Stimulated activated CD4-positive, alpha-beta T cell treated with anti-CD3 and anti-CD28 coated beads, Interleukin-2, amount 100 ng/mL, for 4 hours (primary cell): ENCODE measurements around the gene TNS2.

Source experiments
- DNase-seq: peaks from one replicate; pipeline ENCODE4 v3.0.0-alpha.2; 2020; ENCODE audit warnings: low read depth

Gene TNS2

DNA sequence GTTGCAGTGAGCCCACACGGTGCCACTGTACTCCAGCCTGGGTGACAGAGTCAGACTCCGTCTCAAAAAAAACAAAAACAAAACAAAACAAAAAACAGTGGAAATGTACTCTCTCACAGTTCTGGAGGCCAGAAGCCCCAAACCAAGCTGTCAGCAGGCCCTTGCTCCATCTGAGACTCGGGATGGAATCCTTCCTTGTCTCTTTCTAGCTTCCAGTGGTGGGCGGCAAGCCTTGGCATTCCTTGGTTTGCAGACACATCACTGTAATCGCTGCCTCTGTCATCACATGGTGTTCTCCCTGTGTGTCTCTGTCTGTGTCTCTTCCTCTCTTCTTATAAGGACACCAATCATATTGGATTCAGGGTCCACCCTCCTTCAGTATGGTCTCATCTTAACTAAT, 6.4 kb downstream of the TNS2 start:
- no peak for DNase-seq

DNA sequence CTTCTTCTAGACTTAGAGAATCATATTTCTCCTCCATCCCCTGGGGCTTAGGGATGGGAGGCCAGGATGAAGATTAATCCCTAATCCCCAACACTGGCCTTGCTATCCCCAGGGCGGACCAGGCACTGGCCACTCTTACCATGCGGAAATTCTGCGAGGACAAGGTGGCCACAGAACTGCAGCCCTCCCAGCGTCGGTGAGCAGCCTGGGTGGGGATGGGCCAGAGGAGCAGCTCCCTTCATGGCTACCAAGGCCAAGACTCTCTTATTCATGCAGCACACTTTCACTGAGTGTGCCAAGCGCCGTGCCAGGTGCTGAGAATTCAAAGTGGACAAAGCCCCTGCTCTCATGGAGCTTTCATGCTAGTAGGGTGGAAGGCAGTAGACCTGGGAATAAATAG, 7.0 kb downstream of the TNS2 start:
- no peak for DNase-seq

DNA sequence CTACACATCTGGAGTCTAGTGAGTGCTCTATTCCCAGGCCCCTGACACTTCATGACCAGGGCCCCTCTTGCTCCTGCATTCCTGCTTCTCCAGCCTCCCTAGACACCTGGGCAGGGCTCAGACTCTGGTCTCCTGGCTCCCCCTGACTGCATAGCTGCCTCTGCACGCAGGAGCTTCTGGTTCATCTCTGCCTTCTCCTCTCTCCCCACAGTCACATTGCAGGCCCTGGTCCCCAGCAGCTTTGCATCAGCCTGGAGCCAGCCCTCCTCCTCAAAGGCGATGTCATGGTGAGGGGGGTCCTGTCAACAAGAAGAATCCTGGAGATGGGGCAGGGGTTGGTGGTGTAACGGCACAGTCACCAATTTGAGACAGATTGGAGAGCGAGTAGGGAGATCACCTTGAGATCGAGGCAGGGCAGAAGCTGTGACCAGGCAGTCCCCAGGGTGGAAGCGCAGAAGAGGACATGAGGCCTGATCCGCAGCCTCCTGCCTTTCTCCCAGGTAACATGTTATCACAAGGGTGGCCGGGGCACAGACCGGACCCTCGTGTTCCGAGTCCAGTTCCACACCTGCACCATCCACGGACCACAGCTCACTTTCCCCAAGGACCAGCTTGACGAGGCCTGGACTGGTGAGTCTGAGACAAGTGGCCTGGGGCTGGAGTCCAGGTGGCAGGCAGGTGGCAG, 8.1 kb downstream of the TNS2 start:
- no peak for DNase-seq

DNA sequence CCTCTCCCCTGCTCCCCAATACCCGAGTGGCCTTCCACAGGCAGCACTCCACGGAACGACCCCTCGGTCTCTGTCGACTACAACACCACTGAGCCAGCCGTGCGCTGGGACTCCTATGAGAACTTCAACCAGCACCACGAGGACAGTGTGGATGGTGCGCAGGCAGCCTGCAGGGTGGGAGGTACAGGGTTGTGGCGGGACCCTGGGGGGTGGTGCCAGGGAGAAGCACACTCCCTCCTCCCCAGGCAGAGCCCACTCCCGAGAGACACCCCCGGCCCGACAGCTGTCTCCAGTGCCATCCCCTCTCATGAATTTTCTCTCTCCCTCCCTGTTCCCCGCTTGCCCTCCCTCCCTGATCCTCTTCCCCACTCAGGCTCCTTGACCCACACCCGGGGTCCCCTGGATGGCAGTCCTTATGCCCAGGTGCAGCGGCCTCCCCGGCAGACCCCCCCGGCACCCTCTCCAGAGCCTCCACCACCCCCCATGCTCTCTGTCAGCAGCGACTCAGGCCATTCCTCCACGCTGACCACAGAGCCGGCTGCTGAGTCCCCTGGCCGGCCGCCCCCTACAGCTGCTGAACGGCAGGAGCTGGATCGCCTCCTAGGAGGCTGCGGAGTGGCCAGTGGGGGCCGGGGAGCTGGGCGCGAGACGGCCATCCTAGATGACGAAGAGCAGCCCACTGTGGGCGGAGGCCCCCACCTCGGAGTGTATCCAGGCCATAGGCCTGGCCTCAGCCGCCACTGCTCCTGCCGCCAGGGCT, 9.0 kb downstream of the TNS2 start:
- DNase-seq: no peak

DNA sequence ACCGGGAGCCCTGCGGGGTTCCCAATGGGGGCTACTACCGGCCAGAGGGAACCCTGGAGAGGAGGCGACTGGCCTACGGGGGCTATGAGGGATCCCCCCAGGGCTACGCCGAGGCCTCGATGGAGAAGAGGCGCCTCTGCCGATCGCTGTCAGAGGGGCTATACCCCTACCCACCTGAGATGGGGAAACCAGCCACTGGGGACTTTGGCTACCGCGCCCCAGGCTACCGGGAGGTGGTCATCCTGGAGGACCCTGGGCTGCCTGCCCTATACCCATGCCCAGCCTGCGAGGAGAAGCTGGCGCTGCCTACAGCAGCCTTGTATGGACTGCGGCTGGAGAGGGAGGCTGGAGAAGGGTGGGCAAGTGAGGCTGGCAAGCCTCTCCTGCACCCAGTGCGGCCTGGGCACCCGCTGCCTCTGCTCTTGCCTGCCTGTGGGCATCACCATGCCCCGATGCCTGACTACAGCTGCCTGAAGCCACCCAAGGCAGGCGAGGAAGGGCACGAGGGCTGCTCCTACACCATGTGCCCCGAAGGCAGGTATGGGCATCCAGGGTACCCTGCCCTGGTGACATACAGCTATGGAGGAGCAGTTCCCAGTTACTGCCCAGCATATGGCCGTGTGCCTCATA, 9.7 kb downstream of the TNS2 start:
- DNase-seq: no peak

DNA sequence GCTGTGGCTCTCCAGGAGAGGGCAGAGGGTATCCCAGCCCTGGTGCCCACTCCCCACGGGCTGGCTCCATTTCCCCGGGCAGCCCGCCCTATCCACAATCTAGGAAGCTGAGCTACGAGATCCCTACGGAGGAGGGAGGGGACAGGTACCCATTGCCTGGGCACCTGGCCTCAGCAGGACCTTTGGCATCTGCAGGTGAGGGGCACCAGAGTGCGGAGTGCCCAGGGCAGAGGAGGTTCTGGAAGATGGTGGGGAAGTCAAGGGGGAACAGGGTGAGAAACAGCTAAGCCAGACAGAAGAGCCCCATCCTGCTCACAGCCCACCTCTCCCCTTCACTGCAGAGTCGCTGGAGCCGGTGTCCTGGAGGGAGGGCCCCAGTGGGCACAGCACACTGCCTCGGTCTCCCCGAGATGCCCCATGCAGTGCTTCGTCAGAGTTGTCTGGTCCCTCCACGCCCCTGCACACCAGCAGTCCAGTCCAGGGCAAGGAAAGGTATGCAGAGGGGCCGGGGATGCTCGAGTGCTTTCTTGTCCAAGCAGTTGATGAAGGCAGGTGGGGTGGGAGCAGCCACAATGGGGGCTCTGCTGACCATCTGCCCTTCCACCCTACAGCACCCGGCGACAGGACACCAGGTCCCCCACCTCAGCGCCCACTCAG, 10.3 kb downstream of the TNS2 start:
- no peak for DNase-seq

DNA sequence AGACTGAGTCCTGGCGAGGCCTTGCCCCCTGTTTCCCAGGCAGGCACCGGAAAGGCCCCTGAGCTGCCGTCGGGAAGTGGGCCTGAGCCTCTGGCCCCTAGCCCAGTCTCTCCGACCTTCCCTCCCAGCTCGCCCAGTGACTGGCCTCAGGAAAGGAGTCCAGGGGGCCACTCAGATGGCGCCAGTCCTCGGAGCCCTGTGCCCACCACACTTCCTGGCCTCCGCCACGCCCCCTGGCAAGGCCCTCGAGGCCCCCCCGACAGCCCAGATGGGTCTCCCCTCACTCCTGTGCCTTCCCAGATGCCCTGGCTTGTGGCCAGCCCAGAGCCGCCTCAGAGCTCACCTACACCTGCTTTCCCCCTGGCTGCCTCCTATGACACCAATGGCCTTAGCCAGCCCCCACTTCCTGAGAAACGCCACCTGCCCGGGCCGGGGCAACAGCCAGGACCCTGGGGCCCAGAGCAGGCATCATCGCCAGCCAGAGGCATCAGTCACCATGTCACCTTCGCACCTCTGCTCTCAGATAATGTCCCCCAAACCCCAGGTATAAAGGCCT, 10.9 kb downstream of the TNS2 start:
- DNase-seq: no peak

DNA sequence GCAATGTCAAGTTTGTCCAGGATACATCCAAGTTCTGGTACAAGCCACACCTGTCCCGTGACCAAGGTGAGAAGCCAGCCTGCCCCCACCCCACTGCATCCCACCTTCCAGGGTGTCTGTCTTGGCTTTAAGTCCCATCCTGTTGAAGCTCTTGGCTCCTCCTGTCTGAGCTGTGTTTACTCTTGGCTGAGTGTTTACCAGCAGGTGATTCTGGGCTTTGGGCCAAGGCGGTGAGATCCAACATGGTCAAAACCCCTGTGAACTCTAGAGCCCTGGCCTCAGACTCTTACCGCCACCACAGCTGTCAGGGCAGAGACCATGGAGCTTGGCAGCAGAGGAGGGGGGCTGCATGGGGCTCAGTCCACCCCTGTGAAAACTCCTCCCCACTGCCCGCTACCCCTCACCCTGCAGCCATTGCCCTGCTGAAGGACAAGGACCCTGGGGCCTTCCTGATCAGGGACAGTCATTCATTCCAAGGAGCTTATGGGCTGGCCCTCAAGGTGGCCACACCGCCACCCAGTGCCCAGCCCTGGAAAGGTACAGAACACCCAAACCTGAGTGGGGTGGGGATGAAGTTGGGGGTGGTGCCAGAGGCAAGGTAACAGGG, 11.6 kb downstream of the TNS2 start:
- DNase-seq: no peak

DNA sequence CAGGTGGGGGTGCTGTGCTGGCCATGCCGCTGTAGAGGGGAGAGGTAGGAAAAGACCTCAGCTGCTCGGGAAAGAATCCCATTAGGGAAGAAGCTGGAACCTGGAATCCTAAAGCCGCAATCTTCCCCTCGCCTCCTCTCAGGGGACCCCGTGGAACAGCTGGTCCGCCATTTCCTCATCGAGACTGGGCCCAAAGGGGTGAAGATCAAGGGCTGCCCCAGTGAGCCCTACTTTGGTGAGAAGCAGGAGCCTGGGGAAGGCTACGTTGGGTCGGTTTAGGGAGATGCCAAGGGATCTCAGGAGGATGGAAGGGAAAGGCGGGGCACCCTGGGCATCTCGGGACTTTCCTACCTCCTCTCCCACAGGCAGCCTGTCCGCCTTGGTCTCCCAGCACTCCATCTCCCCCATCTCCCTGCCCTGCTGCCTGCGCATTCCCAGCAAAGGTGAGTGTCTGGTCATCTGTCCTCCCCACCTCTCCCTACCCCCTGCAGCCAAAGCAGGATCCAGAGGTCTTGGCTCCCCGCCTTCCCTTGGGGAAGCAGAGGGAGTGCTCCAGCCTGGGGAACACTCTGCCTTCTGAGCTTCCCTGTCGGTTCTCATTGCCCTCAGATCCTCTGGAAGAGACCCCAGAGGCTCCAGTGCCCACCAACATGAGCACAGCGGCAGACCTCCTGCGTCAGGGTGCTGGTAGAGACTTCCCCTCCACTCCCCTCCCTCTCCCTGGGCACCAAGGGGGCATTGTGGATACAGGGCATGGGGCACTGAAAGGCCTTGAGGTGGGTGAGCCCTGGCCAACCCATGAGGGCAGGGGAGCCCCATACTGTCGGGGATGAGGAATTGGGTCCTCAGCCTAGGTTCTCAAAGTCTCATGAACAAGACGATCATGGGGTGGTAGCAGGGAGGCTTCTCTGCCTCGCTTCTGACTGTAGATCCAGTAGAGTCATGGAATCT, 12.4 kb downstream of the TNS2 start:
- DNase-seq: no peak

DNA sequence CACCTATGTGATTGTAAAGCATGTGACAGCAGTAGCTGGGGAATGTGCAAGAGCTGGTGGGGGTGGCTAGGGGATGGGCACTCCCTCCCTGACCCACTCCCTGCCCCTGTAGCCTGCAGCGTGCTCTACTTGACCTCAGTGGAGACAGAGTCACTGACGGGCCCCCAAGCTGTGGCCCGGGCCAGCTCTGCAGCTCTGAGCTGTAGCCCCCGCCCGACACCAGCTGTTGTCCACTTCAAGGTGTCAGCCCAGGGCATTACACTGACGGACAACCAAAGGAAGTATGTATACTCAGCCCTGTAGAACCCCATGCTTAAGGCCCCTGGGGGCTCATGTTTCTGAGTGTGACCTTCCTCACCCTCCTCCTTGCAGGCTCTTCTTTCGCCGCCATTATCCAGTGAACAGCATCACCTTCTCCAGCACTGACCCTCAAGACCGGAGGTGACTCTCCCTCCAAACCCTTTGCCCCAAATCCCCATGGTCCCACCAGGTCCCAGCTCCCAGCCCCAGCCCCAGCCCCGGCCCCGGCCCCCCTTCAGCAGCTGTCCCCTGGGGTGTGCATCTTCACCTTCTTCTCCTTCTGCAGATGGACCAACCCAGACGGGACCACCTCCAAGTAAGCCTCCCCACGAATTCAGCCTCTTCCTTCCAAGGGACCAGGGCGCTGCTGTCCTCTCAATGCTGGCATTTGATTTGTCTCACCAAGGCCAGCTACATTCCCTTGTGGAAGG, 13.3 kb downstream of the TNS2 start:
- DNase-seq: no peak

DNA sequence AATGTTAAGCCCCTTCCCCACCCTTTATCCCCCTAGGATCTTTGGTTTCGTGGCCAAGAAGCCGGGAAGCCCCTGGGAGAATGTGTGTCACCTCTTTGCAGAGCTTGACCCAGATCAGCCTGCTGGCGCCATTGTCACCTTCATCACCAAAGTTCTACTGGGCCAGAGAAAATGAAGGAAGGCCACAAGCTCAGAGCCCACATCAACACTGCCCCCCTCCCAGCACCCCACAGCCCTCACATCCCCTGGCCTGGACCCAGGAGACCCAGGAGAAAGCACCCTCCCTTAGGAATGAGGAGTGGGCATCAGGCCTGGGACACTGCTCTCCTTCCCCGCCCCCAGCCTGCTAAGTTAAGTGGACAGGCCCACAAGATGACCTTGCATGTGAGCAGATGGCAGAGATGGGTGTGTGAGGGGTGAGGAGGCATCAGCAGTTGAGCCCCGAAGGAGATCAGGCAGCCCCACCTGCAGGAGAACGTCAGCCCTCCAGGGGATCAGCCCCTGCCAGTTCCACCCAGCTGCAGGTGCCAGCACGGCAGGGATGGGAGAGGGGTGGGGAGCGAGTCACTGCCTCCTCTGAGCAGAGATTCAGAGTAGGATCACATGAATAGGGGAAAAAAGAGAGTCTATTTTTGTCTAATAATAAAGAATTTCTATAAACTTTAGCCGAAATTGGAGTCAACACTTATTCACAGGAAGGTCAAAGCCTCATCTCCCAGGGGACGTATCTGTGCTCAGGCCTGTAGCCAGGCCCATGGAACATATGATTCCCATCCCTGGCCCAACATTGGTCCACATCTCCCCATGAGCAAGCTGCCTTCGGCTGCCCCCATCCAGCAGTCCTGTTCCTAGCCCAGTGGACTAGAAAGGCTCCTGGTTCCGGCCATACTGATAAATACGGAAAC, 14.1 kb downstream of the TNS2 start:
- DNase-seq: no peak

DNA sequence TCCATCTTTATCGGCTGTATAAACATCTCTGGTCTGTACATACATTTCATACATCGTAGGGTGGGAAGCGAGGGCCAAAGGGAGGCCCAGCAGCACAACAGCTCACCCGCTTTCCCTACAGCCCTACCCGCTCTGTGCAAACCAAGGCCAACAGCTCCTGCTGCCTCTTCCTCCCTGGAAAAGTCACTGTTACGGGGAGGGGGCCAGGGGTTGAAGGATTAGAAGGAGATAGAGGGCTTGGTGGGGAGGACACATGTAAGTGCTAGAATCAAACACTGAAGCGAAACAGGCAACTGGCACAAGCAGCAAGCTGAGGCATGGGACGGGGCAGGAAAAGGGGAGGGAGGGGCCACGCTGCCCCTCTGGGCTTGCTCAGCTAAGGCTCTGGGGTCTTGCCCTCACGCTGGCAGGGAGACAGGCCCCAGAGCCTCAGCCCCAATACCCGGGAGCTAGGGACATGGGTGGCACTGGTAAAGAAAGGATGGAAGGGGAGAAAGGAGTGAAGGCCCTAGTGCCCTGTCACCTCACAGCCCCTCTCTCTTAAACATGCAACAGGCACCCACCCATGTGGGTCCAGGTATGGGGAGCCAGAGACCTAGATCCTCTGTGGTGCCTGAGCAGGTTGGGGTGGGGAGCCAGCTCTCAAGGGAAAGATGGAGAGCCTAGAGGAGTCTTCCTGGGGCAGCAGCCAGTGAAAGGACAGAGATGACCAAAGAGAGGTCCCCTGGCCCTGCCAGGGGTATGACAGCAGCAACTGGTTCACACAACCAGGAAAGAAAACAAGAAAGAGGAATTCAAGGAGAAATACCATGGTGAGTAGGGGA, 15.0 kb downstream of the TNS2 start:
- no peak for DNase-seq

DNA sequence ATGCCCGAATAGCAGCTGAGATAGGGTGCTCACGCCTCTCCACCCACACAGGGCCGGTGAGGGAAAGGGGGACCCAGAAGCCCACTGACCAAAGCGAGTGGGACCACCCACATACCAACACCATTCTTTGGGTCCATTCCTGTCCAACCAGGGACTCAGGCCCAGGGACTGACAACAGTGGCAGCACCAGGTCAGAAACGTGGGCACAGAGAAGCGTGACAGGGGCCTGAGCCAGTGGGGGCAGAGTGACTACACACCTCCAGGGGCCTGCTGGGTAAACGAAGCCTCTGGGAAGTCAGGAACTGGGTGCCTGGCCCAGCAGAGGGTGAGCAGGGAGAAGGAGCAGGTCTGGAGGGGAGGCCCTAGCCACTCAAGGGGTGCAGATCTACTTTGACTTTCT, 15.6 kb downstream of the TNS2 start:
- no peak for DNase-seq

DNA sequence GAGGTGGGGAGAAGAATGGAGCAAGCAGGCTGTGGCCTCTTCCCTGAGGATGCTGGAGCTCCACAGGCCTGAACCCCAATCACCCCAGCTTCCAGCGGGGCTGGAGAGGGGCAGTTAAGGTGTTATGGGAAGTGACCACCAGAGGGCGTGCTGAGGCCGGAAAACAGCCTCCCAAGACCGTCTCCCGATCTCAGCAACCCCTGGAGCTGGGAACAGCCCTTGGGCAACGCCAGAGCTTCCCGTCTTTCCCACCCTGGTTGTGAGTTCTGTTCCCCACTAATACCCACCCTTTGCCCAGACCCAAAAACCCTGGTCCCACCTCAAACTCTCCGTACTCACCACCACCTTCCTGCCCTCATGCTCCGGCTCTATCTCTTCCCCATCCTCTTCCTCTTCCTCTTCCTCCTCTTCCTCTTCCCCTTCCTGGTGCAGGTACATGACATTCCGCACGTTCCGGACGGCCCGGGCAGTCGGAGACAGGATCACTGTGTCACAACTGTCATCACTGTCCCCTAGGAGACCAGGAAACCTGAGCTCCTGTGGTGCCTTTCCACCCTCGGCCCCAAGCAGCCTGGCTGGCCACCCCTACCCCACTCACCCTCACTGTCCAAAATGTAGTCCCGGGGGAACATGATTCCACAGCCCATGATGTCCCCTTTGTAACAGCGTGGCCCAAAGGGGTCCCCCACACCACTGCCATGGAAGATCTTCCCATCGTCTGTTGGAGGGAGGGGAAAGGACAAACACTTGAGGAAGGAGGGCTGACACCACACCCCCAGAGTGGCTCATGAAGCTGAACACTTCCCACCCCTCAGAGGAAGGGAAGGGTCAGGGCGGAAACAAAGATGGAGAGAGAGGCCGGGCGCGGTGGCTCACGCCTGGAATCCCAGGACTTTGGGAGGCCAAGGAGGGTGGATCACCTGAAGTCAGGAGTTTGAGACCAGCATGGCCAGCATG, 16.4 kb downstream of the TNS2 start:
- DNase-seq: peak; percentile 41

DNA sequence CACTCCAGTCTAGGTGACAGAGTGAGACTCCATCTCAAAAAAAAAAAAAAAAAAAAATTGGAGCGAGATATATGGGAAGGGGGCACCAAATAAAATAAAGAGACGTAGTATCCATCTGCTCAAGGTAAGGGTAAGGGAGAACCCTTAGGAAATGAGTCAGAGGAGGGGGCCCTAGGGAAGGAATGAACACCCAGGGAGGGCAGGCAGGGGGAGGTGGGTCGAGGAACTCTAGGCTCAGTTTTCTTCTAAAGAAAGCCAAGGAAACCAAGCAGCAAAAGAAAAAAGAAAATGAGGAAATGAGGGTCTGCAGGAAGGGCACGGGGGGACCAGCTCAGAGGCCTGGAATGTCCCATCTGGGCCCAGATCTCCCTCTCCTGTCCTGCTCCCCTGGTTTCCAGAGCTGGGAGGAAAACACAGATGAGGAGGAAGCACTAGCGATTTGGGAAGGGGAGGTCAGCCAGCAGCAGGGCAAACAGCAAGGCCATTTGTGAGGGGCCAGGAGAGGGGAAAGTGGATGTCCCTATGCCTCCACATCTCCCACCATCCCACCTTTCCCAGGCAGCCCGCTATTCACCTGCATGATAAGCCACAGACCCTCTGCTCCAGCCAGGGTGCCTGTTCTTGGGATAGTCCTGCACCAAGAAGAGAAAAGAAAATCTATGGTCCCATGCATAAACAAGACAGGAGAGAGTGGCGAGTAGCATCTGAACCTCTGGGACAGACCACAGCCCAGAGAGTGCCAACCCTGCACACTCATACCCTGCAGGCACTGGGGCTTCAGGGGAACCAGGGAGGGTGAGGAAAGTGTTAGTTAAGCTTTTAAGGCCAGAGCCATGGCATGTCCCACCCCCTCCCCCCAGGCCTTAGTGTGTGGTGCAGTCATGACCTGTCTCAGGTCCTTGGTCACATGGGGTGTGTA, 17.5 kb downstream of the TNS2 start:
- DNase-seq: no peak
